GM21737 (cell line): Measurements from ENCODE around the gene RAB36.

Source experiments
- ATAC-seq: cut with Tn5 transposase; IDR thresholded peaks from one replicate; pipeline ENCODE4 v1.9.1; 2021; ENCODE audit warnings: mild to moderate bottlenecking, moderate library complexity; ENCODE audit not compliant: unreplicated experiment

Gene RAB36

DNA sequence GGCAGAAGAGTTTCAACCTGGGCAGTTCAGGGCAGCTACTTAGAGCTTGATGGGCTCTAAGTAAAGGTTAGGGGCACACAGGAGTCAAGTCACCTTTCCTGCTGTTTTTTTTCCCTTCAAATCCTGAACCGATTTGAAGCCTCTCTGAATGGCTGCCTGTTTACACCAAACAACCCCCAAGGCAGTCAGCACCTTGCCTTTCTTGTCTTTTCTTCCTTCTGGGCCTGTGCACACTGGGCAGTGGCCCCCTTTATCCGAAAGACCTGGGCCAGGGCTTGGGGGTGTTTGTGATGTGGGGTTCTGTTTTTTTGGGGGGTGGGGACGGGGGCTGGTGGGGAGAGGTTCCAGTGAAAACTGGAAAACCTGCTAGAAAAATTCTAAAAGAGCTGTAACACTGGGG is 7.8 kb upstream of the RAB36 start:
- no peak for ATAC-seq

DNA sequence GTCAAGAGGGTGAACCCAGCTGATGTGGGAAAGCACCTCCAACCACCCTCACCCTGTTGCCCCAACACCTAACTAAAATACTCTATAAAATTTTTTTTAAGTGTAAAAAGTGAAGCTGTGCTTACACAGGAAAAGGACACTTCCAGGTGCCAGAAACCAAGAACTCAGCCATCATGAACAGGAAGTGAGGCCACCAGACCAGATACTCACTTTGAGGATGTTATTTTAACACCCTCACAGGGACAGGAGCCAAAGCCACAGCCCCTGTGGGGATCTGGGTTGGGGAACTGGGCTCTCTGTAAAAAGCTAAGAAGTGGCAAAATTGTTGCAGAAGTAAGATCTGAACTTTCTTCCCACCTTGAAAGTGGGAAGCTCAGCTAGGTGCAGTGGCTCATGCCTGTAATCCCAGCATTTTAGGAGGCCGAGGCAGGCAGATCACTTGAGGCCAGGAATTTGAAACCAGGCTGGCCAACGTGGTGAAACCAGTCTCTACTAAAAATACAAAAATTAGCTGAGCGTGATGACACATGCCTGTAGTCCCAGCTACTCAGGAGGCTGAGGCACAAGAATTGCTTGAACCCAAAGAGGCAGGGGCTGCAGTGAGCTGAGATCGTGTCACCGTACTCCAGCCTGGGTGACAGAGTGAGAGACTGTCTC is 7.2 kb upstream of the RAB36 start:
- ATAC-seq, result no peak

DNA sequence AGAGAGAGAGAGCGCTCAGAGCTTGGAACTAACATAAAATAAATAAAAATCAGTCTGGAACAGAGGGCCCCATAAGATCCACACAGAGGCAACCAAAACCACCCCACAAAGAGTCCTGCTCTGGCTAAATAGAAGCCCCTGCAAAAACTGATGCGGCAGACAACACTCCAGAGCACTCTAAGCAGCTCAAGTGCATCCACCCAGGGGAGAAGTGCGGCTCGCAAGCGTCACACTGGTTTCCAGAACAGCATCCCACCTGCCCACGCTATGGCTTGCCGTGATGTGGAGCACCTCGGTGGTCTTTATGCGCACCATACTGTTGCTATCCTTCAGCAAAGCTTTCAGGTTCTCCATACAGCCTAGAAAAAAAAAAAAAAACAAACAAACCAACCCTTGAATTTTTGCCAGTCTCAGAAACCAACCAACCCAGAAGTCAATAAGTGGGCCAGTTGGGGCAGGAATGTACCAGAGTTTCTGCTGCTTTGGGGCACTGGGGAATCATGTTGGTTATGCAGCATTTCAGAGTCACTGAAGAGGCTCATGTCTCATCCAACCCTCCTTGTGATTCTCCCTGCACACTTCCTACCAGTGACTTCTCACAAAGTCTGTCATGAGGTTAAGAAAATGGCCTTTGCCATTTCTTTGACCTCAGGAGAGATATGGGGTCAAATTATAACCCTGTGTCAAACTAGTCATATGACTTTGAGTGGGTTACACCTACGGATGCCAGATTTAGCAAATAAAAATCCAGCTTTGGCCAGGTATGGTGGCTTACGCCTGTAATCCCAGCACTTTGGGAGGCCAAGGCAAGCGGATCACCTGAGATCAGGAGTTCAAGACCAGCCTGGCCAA is 6.5 kb upstream of the RAB36 start:
- no peak for ATAC-seq

DNA sequence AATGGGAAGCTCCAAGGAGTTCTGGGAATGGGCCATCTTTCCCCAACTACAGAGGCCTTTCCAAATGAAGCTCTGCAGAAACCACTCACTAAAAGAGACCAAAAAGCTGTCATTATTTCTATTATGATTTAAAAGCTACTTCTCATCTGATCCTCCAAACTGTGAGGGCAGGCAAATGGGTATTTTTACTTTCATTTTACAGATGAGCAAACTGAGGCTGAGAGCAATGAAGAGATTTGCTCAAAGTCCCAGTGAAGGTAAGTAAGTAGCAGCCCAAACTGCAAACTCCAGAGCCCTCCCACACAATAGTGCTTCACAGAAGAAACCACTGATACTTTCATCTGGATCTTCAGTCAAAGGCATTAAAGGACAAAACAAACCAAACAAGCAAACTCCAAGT is 4.9 kb upstream of the RAB36 start:
- no peak for ATAC-seq

DNA sequence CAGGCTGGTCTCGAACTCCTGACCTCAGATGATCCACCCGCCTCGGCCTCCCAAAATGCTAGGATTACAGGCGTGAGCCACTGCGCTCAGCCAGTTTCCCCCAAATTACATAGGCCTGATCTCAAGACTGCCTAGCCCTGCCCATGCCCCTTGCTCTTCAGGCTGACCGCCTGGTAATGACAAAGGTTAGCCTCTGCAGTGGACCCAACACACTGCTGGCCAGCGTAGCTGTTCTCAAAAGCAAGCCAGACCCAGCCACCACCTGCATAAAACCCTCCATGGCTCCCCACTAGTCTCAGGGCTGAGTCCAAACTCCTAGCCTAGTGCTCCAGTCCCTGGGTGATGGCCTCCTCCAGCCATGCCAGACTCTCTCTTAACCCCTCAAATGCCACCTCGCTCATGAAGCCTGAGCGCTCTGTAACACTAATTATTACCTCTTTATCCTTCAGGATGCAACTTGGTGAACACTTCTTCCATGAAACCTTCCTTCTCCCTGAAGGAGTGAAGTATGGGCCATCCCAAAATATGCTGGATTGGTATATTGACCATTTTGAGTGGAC is 2.7 kb upstream of the RAB36 start:
- ATAC-seq, result no peak

DNA sequence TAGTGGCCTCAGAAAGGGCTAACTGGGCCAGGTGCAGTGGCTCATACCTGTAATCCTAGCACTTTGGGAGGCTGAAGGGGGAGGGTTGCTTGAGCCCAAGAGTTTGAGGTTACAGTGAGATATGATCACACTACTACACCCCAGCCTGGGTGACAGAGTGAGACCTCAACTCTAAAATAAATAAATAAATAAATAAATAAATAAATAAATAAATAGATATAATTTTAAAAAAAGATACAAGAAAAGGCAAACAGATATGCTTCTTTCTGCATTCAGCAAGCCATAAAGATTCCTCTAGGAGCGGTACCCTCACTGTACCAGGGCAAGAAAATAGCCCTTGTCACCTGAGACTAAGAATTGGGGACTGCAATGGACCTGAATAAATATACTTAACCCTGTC is 2.2 kb upstream of the RAB36 start:
- ATAC-seq, result no peak

DNA sequence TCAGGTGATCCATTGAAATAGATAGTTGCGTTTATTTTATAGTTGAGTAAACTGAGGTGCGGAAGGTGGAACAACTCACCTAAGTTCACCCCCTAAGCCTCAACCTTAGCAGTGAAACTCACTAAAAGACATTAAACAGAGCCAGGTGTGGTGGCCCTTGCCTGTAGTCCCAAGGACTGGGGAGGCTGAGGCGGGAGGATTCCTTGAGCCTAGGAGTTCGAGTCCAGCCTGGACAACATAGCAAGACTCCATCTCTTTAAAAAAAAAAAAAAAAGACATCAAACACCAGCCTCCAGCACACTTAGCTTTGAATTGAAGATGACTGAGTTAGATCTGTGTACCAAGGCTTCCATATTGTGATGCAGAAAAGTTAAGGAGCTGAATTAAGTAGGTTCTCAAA is 845 bp upstream of the RAB36 start:
- no peak for ATAC-seq

DNA sequence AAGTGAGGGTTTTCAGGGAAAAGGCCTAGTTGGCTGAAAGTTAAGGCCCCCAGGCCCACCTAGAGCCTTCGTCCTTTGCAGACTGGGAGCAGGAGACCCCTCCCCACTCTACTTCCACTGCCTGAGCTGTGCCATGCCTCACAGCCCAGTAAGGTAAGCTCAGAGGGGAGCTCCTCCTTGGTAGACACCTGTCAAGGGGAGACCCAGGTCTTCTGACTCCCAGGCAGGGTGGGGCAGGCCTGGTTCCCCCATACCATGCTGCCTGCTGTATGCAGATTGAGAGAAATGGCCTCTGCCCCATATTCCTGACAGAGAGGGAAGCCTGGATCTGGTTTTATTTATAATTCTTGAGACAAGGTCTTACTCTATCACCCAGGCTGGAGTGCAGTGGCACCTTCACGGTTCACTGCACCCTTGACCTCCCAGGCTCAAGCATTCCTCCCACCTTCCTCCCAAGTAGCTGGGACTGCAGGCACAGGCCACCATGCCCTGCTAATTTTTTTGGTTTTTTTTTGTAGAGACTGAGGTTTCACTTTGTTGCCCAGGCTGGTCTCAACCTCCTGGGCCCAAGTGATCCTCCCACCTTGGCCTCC is 697 bp downstream of the RAB36 start:
- no peak for ATAC-seq

DNA sequence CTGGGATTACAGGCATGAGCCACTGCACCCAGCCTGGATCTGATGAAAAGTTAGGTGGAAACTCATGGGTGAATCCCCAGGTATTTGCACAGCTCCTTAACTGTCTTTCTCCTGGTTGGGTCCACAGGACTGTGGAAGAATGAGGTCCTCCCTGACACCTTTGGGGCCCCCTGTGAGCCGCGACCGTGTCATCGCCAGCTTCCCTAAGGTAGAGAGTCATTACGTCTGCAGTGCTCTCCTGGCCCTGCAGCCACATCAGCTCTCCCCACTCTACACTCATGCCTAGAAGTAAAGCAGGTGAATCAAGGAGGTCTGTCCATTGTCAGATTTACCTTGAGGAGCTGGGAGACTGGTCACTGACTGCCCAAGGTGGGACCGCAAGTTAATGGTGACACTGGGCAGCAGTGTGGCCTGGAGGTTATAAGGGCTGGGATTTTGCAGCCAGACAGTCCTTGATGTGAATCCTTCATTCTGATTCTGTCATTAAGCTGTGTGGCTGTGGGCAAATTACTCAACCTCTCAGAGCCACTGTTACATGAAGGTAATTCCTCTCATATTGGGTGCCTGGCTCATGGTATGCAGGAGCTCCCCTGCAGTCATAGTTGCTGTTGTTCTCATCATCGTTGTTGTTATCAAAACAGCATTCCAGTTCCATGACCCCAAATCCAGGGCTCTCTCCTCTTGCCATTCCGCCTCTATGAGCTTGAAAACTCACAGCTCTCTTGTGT is 1.4 kb downstream of the RAB36 start:
- ATAC-seq, result no peak

DNA sequence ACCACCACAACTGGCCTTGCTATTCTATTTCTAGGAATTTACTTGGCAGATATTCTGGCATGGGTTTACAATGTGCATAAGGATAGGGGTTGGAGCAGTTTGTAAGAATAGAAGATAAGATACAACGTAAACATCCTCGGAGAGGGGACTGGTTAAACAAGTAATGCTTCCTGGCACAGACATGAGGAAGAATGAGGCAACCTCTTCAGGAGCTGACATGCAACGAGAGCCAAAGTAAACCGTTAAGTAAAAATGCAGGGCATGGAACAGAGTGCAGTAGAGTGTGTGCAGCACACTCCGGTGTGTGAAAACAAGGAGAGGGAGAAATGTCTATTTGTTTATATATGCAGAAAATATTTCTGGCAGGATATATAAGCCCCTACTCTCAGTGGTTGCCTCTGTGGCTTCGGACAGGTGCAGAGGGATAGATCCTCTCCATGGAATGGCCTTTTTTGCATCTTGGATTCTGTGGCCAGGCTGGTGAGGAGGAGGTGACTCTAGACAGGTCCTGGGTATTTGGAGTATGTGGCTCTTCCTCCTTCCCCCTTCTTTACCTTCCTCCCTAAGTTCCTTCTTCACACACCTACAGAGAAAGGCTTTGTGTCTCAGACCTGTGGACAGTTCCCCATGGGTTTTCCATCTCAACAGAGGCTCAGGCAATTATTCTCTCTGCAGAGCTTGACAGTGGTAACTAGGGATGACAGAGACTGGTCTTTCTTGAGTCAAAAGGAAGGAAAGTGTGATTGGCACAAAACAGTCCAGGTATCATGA is 2.5 kb downstream of the RAB36 start:
- ATAC-seq, result no peak

DNA sequence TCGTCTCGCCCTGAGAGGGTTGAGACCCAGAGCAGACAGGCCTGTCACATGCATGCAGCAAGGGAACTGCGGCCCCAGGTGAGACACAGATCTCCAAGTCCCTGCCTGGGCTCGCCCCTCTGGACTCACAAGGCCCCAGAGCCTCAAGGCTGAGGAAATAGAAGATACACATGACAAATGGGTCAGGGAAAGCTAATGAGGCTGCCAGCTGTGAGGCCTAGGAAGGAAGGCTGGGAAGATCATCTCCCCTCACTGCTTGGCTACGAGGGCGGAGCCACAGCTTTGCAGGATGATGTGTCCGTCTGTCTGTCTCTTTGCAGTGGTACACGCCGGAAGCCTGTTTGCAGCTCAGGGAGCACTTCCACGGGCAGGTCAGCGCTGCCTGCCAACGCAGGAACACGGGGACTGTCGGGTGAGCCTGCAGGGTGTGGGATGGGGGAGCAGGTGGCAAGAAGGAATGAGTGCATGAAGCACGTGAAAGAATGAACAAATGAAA is 4.5 kb downstream of the RAB36 start:
- no peak for ATAC-seq

DNA sequence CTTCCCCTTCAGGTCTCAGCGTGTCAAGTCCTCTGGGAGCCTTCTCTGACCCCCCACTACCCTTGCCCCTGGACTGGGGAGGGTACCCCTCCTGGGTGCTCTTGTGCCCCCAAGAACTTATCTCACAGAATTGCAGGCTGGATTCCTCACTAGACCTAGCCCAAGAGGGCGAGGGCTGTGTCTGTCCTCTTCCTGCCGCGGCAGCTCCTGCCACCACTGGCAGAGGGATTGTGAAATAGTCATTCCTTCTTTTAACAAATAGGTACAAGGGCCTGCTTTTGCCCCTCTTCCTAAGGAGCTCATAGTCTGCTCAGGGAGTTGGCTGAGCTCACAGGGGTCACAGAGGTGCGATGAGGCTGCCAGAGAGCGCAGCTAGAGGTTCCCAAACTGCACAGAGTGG is 5.5 kb downstream of the RAB36 start:
- ATAC-seq, result no peak

DNA sequence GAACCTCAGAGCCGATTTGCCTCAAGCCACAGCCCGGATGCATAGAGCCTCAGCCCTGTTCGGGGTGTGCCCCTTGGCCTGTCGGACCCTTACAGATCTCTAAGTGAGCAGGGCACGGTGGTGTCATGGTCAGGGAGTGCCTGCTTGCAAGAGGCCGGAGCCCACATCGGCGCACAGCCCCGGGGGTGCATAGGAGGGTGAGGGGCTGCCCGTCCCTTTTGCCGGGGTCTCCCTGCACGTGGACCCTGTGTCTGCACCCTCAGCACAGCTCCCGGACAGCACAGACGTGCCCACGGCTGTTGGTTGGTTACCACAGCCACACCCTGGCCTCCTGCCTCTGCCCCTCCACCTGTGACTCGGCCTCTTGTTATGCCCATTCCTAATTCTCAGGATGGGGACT is 6.5 kb downstream of the RAB36 start:
- ATAC-seq, result no peak

DNA sequence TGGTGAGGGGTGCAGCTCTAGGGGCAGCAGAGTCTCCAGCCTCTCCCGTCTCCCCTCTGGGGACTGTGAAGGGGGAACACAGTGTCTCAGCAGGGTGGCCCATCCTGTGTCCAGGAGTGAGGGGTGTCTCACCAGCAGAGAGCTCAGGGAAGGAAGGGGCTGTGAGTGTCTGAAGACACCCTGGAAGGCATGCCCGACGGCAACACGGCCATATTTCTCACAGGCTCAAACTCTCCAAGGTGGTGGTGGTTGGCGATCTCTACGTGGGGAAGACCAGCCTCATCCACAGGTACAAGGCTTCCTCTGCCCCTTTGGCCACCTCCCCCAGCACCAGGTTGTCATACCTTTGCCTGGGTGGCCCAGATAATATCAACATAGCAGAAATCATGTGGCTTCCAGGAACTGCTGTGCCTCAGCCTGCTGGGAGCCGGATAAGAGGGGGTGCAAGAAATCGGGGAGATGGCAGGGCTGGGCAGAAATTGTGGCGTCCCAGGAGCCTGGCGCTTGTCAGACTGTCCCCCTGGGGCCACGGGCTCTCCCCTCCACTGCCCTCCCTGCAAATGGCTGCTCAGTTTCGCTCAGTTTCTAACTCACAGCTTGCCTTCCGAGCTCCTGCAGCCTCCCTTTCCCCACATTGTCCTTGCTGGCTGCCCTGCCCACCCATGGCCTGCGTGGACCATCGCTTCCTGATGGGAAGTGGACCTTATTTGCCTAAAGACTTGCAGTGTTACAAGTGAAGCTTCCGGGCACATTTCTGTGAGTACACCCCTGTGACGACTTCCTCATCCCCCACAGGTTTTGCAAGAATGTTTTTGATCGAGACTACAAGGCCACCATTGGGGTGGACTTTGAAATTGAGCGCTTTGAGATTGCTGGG is 7.2 kb downstream of the RAB36 start:
- no peak for ATAC-seq

DNA sequence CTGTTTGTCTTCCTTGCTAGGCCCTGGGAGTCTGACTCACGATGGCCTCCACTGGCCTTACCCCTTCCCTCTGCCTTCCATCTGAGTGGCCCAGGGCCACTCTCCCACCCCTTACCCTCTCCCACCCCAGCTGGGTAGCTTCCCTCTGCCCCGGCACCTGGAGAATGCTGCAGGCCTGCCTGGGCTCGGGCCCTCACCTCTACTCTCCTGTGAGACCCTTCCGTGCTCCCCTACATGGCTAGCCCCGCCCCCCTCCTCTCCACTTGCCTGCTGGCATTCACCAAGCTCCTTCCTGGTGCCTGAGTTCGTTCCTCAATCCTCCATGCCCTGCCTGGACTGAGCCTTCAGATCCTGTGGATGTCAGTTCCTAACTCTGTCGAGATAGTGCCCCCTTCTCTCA is 8.7 kb downstream of the RAB36 start:
- no peak for ATAC-seq

DNA sequence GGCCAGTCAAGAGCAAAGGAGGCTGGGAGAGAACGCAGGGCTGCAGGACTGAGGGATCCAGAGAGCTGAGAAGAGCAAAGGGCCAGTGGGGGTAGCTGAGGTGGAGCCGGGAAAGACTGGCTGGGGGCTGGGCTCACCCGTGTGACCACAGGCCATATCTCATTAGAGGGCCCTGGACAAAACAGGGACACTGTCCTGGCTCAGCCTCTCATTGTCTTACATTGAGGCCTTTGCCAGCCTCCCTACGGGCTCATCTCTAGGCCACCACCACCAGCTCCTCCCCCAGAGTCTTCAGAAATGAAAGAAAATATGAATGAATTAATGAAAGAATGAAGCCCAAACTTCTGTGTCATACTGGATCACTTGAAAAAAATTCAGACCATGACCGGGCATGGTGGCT is 9.2 kb downstream of the RAB36 start:
- ATAC-seq, result no peak

DNA sequence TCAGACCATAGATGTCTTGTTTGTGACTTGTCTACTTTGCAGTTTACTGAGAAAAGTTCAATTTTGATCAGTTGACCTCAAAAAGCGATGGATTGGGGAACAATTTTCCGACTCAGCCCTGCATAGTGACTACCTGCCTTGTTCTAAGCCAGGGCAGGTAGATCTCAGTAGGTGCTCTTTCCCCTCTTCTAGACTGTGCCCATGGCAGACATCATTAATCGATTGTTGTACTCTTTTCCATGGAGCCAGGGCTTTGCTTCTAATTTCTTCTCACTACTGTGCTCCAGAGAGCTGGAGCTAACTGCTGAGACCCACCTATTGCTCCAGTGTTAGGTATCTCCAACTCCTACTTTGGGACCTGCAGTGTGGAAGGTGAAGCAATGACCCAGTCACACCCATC is 9.9 kb downstream of the RAB36 start:
- ATAC-seq, result no peak

DNA sequence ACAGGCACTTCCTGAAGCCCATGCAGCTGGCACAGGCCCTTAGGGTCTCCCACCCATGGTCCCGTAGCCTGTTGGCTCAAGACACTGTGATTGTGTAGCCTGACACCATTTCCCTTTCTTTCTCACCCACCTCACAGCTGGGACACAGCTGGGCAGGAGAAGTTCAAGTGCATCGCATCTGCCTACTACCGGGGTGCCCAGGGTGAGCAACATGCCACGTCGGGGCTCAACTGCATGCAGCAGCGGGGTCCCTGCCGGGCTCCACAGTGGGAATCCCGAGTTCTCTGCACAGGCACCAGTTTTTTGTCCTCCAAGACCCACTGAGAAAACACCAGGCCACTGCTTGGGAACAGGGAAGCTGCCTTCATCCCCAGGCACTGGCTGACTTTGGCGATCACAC is 10.6 kb downstream of the RAB36 start:
- ATAC-seq, result no peak

DNA sequence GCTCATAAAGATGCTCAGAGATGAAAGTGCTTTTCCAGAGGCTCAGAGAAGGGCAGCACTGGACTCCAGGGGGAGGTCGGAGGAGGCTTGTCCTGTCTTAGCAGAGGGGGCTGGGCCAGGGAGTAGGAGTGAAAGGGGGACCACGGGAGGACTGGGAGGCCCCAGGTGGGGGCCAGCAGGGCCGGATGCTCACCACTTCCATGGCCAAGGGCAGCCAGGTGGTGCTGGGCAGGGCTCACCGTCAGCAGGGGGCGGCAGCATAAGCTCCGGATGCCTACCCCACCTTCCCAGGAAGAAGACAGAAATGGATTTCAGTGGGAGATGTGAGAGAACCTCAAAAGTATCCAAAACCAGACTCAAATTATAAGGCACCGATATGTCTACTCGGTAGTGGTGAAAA is 11.0 kb downstream of the RAB36 start:
- ATAC-seq, result no peak
